Activated CD8-positive, alpha-beta T cell treated with anti-CD3 and anti-CD28 coated beads for 36 hours (primary cell): ENCODE results near the gene LEFTY2. TPM values are rescaled to one million over a fixed set of nuclear protein-coding genes. Genes with fewer than 3 reads are reported as not detected.
A peak's percentile ranks its signal among the peaks of the same experiment; 100 is the strongest.

Source experiments
- ATAC-seq: fragments of 200-7000 bp; cut with Tn5 transposase; one replicate; pipeline ENCODE4 v1.10.0; 2021; ENCODE audit warnings: mild to moderate bottlenecking, moderate library complexity
- CTCF ChIA-PET: fragments of 350-600 bp; sonication (Branson Sonifier 250); formaldehyde crosslinking; loops from one replicate; lab custom pipeline; 2021; ENCODE audit warnings: antibody characterized with exemption; lab: Charles Lee
- POLR2A ChIA-PET: fragments of 350-600 bp; sonication (Branson Sonifier 250); formaldehyde crosslinking; loops from one replicate; lab custom pipeline; 2021; ENCODE audit warnings: antibody characterized with exemption; lab: Charles Lee
- DNase-seq: peaks from one replicate; pipeline ENCODE4 v3.0.0-alpha.2; 2020
- H3K27ac Mint-ChIP-seq: one replicate; pipeline ENCODE4 v1.8.0; 2021; ENCODE audit warnings: mild to moderate bottlenecking, mixed read lengths
- H3K27me3 Mint-ChIP-seq: one replicate; pipeline ENCODE4 v1.8.0; 2021; ENCODE audit warnings: mixed read lengths
- H3K36me3 Mint-ChIP-seq: one replicate; pipeline ENCODE4 v1.8.0; 2021; ENCODE audit warnings: low read depth, mixed read lengths
- H3K4me1 Mint-ChIP-seq: one replicate; pipeline ENCODE4 v1.8.0; 2021; ENCODE audit warnings: low read depth, mixed read lengths
- H3K4me3 Mint-ChIP-seq: one replicate; pipeline ENCODE4 v1.8.0; 2021; ENCODE audit warnings: mild to moderate bottlenecking, moderate library complexity, mixed read lengths
- H3K9me3 Mint-ChIP-seq: one replicate; pipeline ENCODE4 v1.8.0; 2021; ENCODE audit warnings: mixed read lengths
- intact Hi-C: fragments of 100-400 bp; cut with micrococcal nuclease; formaldehyde crosslinking; loops from one replicate; pipeline ENCODE4 v1.10.0; 2022
- total RNA-seq, 2 experiments: library from RNA; stranded (reverse); gene quantifications; one replicate each; pipeline ENCODE4 v1.2.3, GENCODE V29; 2021
- TF ChIP-seq, protein P1 (sequence below): fragments of 200-600 bp; IDR thresholded peaks from one replicate; pipeline ENCODE4 v1.8.0; 2022; ENCODE audit warnings: antibody characterized with exemption, mild to moderate bottlenecking

LEFTY2 gene
- total RNA-seq, 2 experiments from 2014 or later = not detected

DNA sequence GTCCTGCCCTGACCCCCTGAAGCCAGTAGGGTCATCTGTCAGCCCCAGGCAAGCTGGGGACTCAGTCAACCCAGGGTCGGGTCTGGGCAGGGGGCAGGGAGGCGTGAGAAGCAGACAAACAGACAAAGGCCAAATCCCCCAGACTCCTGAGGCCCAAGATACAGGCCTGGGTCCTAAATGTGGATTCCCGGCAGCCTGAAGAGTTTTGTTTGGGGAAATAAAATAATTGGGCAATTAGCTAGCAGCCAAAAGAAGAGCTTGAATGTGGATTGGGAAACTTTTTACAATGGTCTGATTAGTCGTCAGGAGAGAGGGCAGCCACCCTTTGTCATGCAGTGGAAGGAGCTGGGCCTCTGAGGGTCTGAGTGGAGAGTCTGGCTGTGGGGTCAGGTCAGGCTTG is 4.5 kb upstream of the LEFTY2 start:
- no peak overlapping the region for H3K27ac Mint-ChIP-seq
- intact Hi-C loops = no loop called here
- no peaks in the 10 kb centered on the region for H3K36me3 Mint-ChIP-seq
- TF ChIP-seq, protein P1, sequence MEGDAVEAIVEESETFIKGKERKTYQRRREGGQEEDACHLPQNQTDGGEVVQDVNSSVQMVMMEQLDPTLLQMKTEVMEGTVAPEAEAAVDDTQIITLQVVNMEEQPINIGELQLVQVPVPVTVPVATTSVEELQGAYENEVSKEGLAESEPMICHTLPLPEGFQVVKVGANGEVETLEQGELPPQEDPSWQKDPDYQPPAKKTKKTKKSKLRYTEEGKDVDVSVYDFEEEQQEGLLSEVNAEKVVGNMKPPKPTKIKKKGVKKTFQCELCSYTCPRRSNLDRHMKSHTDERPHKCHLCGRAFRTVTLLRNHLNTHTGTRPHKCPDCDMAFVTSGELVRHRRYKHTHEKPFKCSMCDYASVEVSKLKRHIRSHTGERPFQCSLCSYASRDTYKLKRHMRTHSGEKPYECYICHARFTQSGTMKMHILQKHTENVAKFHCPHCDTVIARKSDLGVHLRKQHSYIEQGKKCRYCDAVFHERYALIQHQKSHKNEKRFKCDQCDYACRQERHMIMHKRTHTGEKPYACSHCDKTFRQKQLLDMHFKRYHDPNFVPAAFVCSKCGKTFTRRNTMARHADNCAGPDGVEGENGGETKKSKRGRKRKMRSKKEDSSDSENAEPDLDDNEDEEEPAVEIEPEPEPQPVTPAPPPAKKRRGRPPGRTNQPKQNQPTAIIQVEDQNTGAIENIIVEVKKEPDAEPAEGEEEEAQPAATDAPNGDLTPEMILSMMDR = no peak
- ATAC-seq (no peak), DNase-seq (no peak)
- H3K9me3 Mint-ChIP-seq = no peaks in the 10 kb centered on the region
- CTCF ChIA-PET = interaction anchor here (0.9 to 2.6 kb wide), 3 partner anchors 10 to 471 kb away, joined by 4 to 14 read pairs (median 9); no protein-coding TSS in a partner anchor
- POLR2A ChIA-PET = interaction anchor here (0.6 to 1.3 kb wide), 3 partner anchors 63 to 342 kb away, joined by 3 to 4 read pairs (median 3); partner anchors contain the start of genes SRP9 and TMEM63A
- H3K4me3 Mint-ChIP-seq = no peak overlapping the region
- no peaks in the 10 kb centered on the region for H3K27me3 Mint-ChIP-seq
- H3K4me1 Mint-ChIP-seq = peaks cover 5% of the 10 kb centered on the region

DNA sequence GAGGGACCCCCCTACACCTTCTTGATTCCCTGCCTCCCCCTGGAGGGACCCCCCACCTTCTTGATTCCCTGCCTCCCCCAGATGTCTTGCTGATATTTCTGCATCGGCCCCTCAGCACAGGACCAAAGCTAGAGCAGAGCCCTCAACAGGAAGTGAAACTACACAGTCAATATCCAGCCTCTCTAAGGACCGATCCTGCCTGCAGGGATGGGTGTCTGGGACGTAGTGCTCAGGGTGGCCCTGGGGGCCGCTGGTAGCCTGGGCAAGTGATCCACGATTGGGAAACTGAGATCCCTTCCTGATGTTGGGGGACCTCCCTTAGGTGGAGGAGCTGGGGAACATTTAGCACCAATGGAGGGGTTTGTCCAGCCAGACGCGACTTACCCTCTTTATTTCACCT is 3.9 kb upstream of the LEFTY2 start:
- TF ChIP-seq, protein P1 = no peak
- ChIA-PET POLR2A (interaction anchor here (0.6 to 1.3 kb wide), 5 partner anchors 10 to 341 kb away, joined by 3 to 5 read pairs (median 4); partner anchors contain the start of genes SRP9 and TMEM63A), CTCF (interaction anchor here (2.3 to 2.6 kb wide), 2 partner anchors 11 to 18 kb away, joined by 9 to 14 read pairs; no protein-coding TSS in a partner anchor)
- H3K36me3 Mint-ChIP-seq = no peaks in the 10 kb centered on the region
- peaks cover 5% of the 10 kb centered on the region for H3K4me1 Mint-ChIP-seq
- H3K4me3 Mint-ChIP-seq = no peak overlapping the region
- DNase-seq (no peak), ATAC-seq (peak; percentile 60)
- no peaks in the 10 kb centered on the region for H3K9me3 Mint-ChIP-seq
- intact Hi-C loops = no loop called here
- no peak overlapping the region for H3K27ac Mint-ChIP-seq
- H3K27me3 Mint-ChIP-seq = no peaks in the 10 kb centered on the region

GRCh38 chr1:225944387-225944786 is 3.4 kb upstream of the LEFTY2 start:
- TF ChIP-seq, protein P1 = no peak
- Mint-ChIP-seq H3K27ac (no peak overlapping the region), H3K9me3 (no peaks in the 10 kb centered on the region), H3K4me1 (peaks cover 5% of the 10 kb centered on the region), H3K4me3 (no peak overlapping the region), H3K27me3 (no peaks in the 10 kb centered on the region), H3K36me3 (no peaks in the 10 kb centered on the region)
- POLR2A ChIA-PET = interaction anchor here (1.2 kb wide), 1 partner anchor 9 kb away, joined by 4 read pairs; no protein-coding TSS in a partner anchor
- intact Hi-C loops = no loop called here
- ATAC-seq (no peak), DNase-seq (no peak)
- CTCF ChIA-PET = interaction anchor here (2.3 to 2.6 kb wide), 2 partner anchors 11 to 18 kb away, joined by 9 to 14 read pairs; no protein-coding TSS in a partner anchor

DNA sequence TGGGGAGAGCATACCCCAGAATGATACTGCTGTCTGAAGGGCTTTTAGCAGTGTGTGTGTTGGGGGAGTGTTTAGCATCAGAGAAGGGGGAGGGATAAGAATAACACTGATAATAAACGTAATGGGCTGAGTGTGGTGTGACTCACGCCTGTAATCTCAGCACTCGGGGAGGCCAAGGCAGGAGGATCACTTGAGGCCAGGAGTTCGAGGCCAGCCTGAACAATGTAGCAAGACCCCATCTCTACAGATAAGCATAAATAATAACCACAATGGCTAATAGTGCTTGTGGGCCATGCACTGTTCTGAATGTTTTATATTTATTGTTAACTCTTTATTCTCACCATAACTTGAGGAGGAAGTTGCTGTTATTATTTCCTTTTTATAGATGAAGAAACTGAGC is 2.6 kb upstream of the LEFTY2 start:
- H3K27me3 Mint-ChIP-seq = no peaks in the 10 kb centered on the region
- TF ChIP-seq, protein P1 = no peak
- intact Hi-C loops = no loop called here
- DNase-seq = no peak
- H3K4me1 Mint-ChIP-seq = peaks cover 5% of the 10 kb centered on the region
- H3K9me3 Mint-ChIP-seq = no peaks in the 10 kb centered on the region
- H3K36me3 Mint-ChIP-seq = no peaks in the 10 kb centered on the region
- no peak overlapping the region for H3K27ac Mint-ChIP-seq
- H3K4me3 Mint-ChIP-seq = no peak overlapping the region
- ChIA-PET POLR2A (no interaction called here), CTCF (interaction anchor here (2.6 kb wide), 1 partner anchor 19 kb away, joined by 14 read pairs; no protein-coding TSS in a partner anchor)
- ATAC-seq = no peak

GRCh38 chr1:225942574-225942973 is 1.6 kb upstream of the LEFTY2 start:
- no peak for ATAC-seq
- TF ChIP-seq, protein P1 = no peak
- H3K9me3 Mint-ChIP-seq = no peaks in the 10 kb centered on the region
- H3K36me3 Mint-ChIP-seq = no peaks in the 10 kb centered on the region
- ChIA-PET POLR2A (no interaction called here), CTCF (no interaction called here)
- H3K4me1 Mint-ChIP-seq = peaks cover 5% of the 10 kb centered on the region
- no peak overlapping the region for H3K4me3 Mint-ChIP-seq
- DNase-seq = no peak
- intact Hi-C loops = no loop called here
- H3K27me3 Mint-ChIP-seq = no peaks in the 10 kb centered on the region
- H3K27ac Mint-ChIP-seq = no peak overlapping the region
